Mammary epithelial cell (primary cell): ENCODE measurements around the gene HIF3A.

Source experiments
- EZH2 ChIP-seq: IDR thresholded peaks from 2 replicates; pipeline ENCODE4 v1.6.1; 2012; ENCODE audit warnings: low read length, inconsistent platforms, borderline replicate concordance
- TF ChIP-seq, protein P1 (sequence below), 2 donors: IDR thresholded peaks in 1 of 2; conservative IDR thresholded peaks in 1 of 2; 2 replicates each; pipeline ENCODE4 v1.5.1; 2011 to 2012; ENCODE audit warnings: inconsistent platforms in 2 of 2, low read length in 2 of 2, mild to moderate bottlenecking in 2 of 2, control low read depth in 1 of 2, low read depth in 1 of 2; ENCODE audit not compliant: insufficient read depth in 1 of 2; ENCODE audit errors: extremely low read depth in 1 of 2

GRCh38 chr19:46351241-46352041 lies 54.6 kb downstream of the HIF3A start:
- TF ChIP-seq, protein P1, sequence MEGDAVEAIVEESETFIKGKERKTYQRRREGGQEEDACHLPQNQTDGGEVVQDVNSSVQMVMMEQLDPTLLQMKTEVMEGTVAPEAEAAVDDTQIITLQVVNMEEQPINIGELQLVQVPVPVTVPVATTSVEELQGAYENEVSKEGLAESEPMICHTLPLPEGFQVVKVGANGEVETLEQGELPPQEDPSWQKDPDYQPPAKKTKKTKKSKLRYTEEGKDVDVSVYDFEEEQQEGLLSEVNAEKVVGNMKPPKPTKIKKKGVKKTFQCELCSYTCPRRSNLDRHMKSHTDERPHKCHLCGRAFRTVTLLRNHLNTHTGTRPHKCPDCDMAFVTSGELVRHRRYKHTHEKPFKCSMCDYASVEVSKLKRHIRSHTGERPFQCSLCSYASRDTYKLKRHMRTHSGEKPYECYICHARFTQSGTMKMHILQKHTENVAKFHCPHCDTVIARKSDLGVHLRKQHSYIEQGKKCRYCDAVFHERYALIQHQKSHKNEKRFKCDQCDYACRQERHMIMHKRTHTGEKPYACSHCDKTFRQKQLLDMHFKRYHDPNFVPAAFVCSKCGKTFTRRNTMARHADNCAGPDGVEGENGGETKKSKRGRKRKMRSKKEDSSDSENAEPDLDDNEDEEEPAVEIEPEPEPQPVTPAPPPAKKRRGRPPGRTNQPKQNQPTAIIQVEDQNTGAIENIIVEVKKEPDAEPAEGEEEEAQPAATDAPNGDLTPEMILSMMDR (conservative IDR thresholded peaks at IDR 0.05 in 1 of 2, IDR thresholded peaks at IDR 0.05 in 1 of 2; ENCODE audit: extremely low read depth in 1 of 2, insufficient read depth in 1 of 2, low read depth in 1 of 2, low read length in 2 of 2), result no peak
- no peak for TF ChIP-seq EZH2
